HEK293 (cell line): ENCODE results near the gene HMGXB3.
A peak's percentile ranks its signal among the peaks of the same experiment; 100 is the strongest.

Experiments
- CTCF ChIA-PET: fragments of 350-600 bp; formaldehyde crosslinking; extraction: SDS; loops from one replicate; lab custom pipeline; 2021; ENCODE audit warnings: antibody characterized with exemption; lab: Yijun Ruan, JAX
- POLR2A ChIA-PET: fragments of 300-600 bp; formaldehyde crosslinking; extraction: SDS; loops from one replicate; lab custom pipeline; 2020; ENCODE audit warnings: antibody characterized with exemption, inconsistent platforms; lab: Yijun Ruan, JAX
- H3K27ac ChIP-seq: fragments of 200-500 bp; sonication (Bioruptor generic); 2 replicates; pipeline ENCODE4 v1.5.1; 2014; ENCODE audit warnings: low read depth, low read length, control low read depth, inconsistent platforms; ENCODE audit errors: extremely low read depth
- H3K36me3 ChIP-seq, 2 experiments: fragments of 200-500 bp in 1 of 2; sonication (Bioruptor generic) in 1 of 2; 1 replicate in 1 of 2; 2 replicates in 1 of 2; pipeline ENCODE4 v1.5.1; 2014 to 2017; ENCODE audit warnings: inconsistent platforms in 2 of 2, low read length in 2 of 2; ENCODE audit not compliant: control insufficient read depth in 2 of 2, insufficient read depth in 1 of 2
- H3K4me1 ChIP-seq: fragments of 200-500 bp; sonication (Bioruptor generic); 2 replicates; pipeline ENCODE4 v1.5.1; 2014; ENCODE audit warnings: mild to moderate bottlenecking, low read length, inconsistent platforms; ENCODE audit not compliant: control insufficient read depth, insufficient read depth
- H3K4me3 ChIP-seq: 2 replicates; pipeline ENCODE4 v1.5.1; 2011; ENCODE audit warnings: low read depth, mild to moderate bottlenecking, control low read depth, low read length, moderate library complexity
- H3K9me3 ChIP-seq: fragments of 200-500 bp; sonication (Bioruptor generic); 2 replicates; pipeline ENCODE4 v1.5.1; 2014; ENCODE audit warnings: low read depth, low read length, inconsistent platforms; ENCODE audit not compliant: control insufficient read depth, insufficient read depth
- BCL11B ChIP-seq: fragments of 450-650 bp; formaldehyde crosslinking; IDR thresholded peaks from 2 replicates; pipeline ENCODE4 v1.5.1; 2016; ENCODE audit warnings: low read depth, missing biosample characterization, missing genetic modification characterization
- MYNN ChIP-seq: fragments of 450-650 bp; formaldehyde crosslinking; IDR thresholded peaks from 2 replicates; pipeline ENCODE4 v1.5.1; 2016; ENCODE audit warnings: missing biosample characterization, missing genetic modification characterization, borderline replicate concordance
- TRIM28 ChIP-seq: IDR thresholded peaks from 2 replicates; pipeline ENCODE4 v1.6.1; 2011; ENCODE audit warnings: low read length, control low read depth, borderline replicate concordance
- ZFHX2 ChIP-seq: fragments of 450-650 bp; formaldehyde crosslinking; conservative IDR thresholded peaks from 2 replicates; pipeline ENCODE4 v1.5.1; 2016; ENCODE audit warnings: missing biosample characterization, missing genetic modification characterization
- ZIC2 ChIP-seq: fragments of 450-650 bp; formaldehyde crosslinking; IDR thresholded peaks from 2 replicates; pipeline ENCODE4 v1.5.1; 2016; ENCODE audit warnings: missing biosample characterization, missing genetic modification characterization
- ZNF221 ChIP-seq: fragments of 450-650 bp; formaldehyde crosslinking; IDR thresholded peaks from 2 replicates; pipeline ENCODE4 v1.5.1; 2017; ENCODE audit warnings: missing biosample characterization, missing genetic modification characterization, borderline replicate concordance
- ZNF239 ChIP-seq: fragments of 450-650 bp; formaldehyde crosslinking; IDR thresholded peaks from 2 replicates; pipeline ENCODE4 v1.5.1; 2016; ENCODE audit warnings: missing biosample characterization, missing genetic modification characterization
- ZNF248 ChIP-seq: fragments of 450-650 bp; formaldehyde crosslinking; IDR thresholded peaks from 2 replicates; pipeline ENCODE4 v1.5.1; 2017; ENCODE audit warnings: missing biosample characterization, missing genetic modification characterization
- ZNF404 ChIP-seq: fragments of 450-650 bp; formaldehyde crosslinking; IDR thresholded peaks from 2 replicates; pipeline ENCODE4 v1.5.1; 2017; ENCODE audit warnings: missing biosample characterization, missing genetic modification characterization
- ZNF501 ChIP-seq: fragments of 450-650 bp; formaldehyde crosslinking; IDR thresholded peaks from 2 replicates; pipeline ENCODE4 v1.5.1; 2016; ENCODE audit warnings: missing biosample characterization, missing genetic modification characterization
- ZNF510 ChIP-seq: fragments of 450-650 bp; formaldehyde crosslinking; IDR thresholded peaks from 2 replicates; pipeline ENCODE4 v1.5.1; 2018; ENCODE audit warnings: mild to moderate bottlenecking, missing genetic modification characterization, missing biosample characterization; ENCODE audit not compliant: insufficient replicate concordance
- ZNF600 ChIP-seq: fragments of 450-650 bp; formaldehyde crosslinking; IDR thresholded peaks from 2 replicates; pipeline ENCODE4 v1.5.1; 2016; ENCODE audit warnings: missing biosample characterization, missing genetic modification characterization
- ZNF670 ChIP-seq: fragments of 450-650 bp; formaldehyde crosslinking; IDR thresholded peaks from 2 replicates; pipeline ENCODE4 v1.5.1; 2016; ENCODE audit warnings: missing biosample characterization, missing genetic modification characterization, low read depth
- TF ChIP-seq, protein P1 (sequence below): fragments of 450-650 bp; formaldehyde crosslinking; IDR thresholded peaks from 2 replicates; pipeline ENCODE4 v1.5.1; 2017; ENCODE audit warnings: missing biosample characterization, missing genetic modification characterization
- TF ChIP-seq, protein P2 (sequence below): fragments of 450-650 bp; formaldehyde crosslinking; IDR thresholded peaks from 2 replicates; pipeline ENCODE4 v1.5.1; 2016; ENCODE audit warnings: missing biosample characterization, missing genetic modification characterization, low read depth
- TF ChIP-seq, protein P3 (sequence below): fragments of 450-650 bp; formaldehyde crosslinking; IDR thresholded peaks from 2 replicates; pipeline ENCODE4 v1.5.1; 2016; ENCODE audit warnings: missing biosample characterization, missing genetic modification characterization

Gene HMGXB3

DNA sequence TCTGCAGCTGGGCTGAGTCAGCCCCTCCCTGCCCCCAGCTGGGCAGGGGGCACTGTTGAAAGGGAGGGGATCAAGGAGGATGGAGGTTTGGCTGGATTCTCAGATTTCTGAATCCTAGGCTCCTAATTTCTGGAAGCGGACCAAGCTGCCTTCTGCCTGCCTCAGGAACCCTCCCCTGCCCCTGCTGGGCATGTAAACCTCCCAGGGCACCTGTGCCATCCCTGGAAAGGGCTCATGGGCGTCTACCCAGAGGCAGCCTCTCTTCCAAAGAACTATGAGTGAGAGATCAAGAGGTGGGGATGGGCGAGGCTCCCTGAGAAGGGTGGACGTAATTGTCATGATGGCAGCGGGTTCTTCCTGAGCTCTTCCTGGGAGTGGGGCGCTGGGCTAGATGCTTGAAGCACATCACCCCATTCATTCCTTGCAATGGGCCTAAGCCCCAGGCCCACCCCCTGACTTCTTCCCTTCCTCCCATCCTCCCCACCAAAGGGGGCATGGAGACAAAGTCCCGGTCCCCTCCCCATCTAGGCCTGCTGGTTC lies 64.2 kb downstream of the HMGXB3 start (continued):
- TF ChIP-seq ZNF510 (tag by site-specific recombination) (no peak), ZNF670 (tag by site-specific recombination) (no peak), ZNF221 (tag by site-specific recombination) (no peak), ZNF239 (no peak), MYNN (tag by site-specific recombination) (no peak), ZFHX2 (tag by site-specific recombination) (no peak)
- TF ChIP-seq, protein P1, sequence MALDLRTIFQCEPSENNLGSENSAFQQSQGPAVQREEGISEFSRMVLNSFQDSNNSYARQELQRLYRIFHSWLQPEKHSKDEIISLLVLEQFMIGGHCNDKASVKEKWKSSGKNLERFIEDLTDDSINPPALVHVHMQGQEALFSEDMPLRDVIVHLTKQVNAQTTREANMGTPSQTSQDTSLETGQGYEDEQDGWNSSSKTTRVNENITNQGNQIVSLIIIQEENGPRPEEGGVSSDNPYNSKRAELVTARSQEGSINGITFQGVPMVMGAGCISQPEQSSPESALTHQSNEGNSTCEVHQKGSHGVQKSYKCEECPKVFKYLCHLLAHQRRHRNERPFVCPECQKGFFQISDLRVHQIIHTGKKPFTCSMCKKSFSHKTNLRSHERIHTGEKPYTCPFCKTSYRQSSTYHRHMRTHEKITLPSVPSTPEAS (tag by site-specific recombination) = no peak

DNA sequence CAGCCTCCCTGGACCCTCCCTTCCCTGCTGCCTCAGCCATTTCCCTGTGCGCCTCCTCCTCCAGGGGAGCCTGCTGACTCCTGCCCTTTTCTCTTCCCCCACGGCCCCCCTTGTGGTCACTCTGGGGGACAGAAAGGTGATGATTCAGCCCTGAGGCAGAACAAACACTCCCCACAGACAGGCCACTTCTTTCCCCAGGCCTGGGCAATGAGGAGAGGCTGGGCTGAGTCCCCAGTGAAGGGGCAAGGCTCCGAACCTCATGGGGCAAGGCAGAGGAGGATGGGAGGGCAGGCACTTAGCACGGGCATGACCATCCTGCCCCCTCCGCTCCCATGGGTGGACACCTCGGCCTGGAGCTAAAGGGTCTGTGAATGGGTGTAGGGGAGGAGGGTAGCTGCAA lies 64.8 kb downstream of the HMGXB3 start:
- no peaks in the 10 kb centered on the region for H3K4me1 ChIP-seq
- TF ChIP-seq ZNF404 (no peak), ZIC2 (peak; percentile 23; the same call in 1 of the 2 replicates), TRIM28 (no peak)
- TF ChIP-seq, protein P2, sequence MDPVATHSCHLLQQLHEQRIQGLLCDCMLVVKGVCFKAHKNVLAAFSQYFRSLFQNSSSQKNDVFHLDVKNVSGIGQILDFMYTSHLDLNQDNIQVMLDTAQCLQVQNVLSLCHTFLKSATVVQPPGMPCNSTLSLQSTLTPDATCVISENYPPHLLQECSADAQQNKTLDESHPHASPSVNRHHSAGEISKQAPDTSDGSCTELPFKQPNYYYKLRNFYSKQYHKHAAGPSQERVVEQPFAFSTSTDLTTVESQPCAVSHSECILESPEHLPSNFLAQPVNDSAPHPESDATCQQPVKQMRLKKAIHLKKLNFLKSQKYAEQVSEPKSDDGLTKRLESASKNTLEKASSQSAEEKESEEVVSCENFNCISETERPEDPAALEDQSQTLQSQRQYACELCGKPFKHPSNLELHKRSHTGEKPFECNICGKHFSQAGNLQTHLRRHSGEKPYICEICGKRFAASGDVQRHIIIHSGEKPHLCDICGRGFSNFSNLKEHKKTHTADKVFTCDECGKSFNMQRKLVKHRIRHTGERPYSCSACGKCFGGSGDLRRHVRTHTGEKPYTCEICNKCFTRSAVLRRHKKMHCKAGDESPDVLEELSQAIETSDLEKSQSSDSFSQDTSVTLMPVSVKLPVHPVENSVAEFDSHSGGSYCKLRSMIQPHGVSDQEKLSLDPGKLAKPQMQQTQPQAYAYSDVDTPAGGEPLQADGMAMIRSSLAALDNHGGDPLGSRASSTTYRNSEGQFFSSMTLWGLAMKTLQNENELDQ = no peak
- no peaks in the 10 kb centered on the region for H3K36me3 ChIP-seq
- no peaks in the 10 kb centered on the region for H3K9me3 ChIP-seq
- no peak overlapping the region for H3K4me3 ChIP-seq
- POLR2A ChIA-PET = interaction anchor here (0.7 to 1.1 kb wide), 2 partner anchors 56 to 65 kb away, joined by 3 read pairs; partner anchors contain the start of genes HMGXB3 and TIGD6
- H3K27ac ChIP-seq = no peak overlapping the region
- CTCF ChIA-PET = interaction anchor here (0.6 to 2.0 kb wide), 2 partner anchors 16 to 213 kb away, joined by 3 to 6 read pairs; no protein-coding TSS in a partner anchor

DNA sequence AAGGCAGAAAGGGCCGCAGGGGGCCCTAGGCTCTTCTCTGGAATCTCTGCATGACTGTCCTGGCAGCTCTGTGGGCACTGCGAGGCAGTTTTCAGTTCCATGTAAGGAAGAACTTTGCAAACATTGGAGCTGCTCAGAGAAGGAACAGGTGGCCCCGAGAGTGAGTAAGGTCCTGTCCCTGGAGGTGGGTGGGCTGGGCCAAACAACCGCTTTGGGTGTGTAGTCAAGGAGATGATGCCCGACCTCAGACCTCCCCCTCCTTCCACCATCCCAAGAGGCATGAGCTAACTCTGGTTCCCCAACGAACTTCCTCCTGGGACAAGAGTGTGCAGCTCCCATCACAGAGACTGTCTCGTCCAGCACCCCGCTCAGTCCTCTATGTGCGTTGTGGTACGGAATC lies 65.3 kb downstream of the HMGXB3 start:
- Histone ChIP-seq H3K4me3 (no peak overlapping the region), H3K4me1 (no peaks in the 10 kb centered on the region), H3K9me3 (no peaks in the 10 kb centered on the region), H3K27ac (no peak overlapping the region), H3K36me3 (no peaks in the 10 kb centered on the region)
- TF ChIP-seq ZNF248 (tag by site-specific recombination) (no peak), ZNF600 (tag by site-specific recombination) (0 out of 2 replicates have a peak, but pooled peaks have one; percentile 17), BCL11B (no peak), ZNF501 (no peak)
- TF ChIP-seq, protein P3, sequence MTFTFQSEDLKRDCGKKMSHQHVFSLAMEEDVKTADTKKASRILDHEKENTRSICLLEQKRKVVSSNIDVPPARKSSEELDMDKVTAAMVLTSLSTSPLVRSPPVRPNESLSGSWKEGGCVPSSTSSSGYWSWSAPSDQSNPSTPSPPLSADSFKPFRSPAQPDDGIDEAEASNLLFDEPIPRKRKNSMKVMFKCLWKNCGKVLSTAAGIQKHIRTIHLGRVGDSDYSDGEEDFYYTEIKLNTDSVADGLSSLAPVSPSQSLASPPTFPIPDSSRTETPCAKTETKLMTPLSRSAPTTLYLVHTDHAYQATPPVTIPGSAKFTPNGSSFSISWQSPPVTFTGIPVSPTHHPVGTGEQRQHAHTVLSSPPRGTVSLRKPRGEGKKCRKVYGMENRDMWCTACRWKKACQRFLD (tag by site-specific recombination) = no peak
- POLR2A ChIA-PET = interaction anchor here (1.1 kb wide), 1 partner anchor 65 kb away, joined by 3 read pairs; the partner anchor contains the start of genes HMGXB3 and TIGD6
- CTCF ChIA-PET = interaction anchor here (0.5 to 0.6 kb wide), 2 partner anchors 16 to 379 kb away, joined by 3 read pairs; no protein-coding TSS in a partner anchor
